H9 (cell line): ENCODE results near the gene INO80B. TPM values are rescaled to one million over a fixed set of nuclear protein-coding genes. Genes with fewer than 3 reads are reported as not detected.

Source experiments
- DNase-seq: peaks from one replicate; pipeline ENCODE4 v3.0.0-alpha.2; 2017
- H2AFZ ChIP-seq: one replicate; pipeline ENCODE4 v1.6.1; 2013; ENCODE audit warnings: mild to moderate bottlenecking, low read length, control low read depth, moderate library complexity
- H2AK5ac ChIP-seq: 2 replicates; pipeline ENCODE4 v1.6.1; 2013; ENCODE audit warnings: low read length, control low read depth, mixed read lengths; ENCODE audit not compliant: insufficient read length
- H2BK120ac ChIP-seq: one replicate; pipeline ENCODE4 v1.6.1; 2013; ENCODE audit warnings: low read depth, mild to moderate bottlenecking, low read length, control low read depth, inconsistent platforms; ENCODE audit not compliant: poor library complexity, severe bottlenecking
- H2BK12ac ChIP-seq: 2 replicates; pipeline ENCODE4 v1.6.1; 2013; ENCODE audit warnings: low read length, control low read depth, mixed read lengths, low read depth; ENCODE audit not compliant: insufficient read length
- H2BK15ac ChIP-seq: 2 replicates; pipeline ENCODE4 v1.6.1; 2013; ENCODE audit warnings: low read depth, low read length, control low read depth
- H2BK20ac ChIP-seq: one replicate; pipeline ENCODE4 v1.6.1; 2013; ENCODE audit warnings: low read depth, mild to moderate bottlenecking, low read length, control low read depth, inconsistent platforms; ENCODE audit not compliant: poor library complexity, severe bottlenecking
- H2BK5ac ChIP-seq: 2 replicates; pipeline ENCODE4 v1.6.1; 2013; ENCODE audit warnings: low read length, control low read depth, mixed read lengths; ENCODE audit not compliant: insufficient read length
- H3K14ac ChIP-seq: 2 replicates; pipeline ENCODE4 v1.6.1; 2013; ENCODE audit warnings: low read length, control low read depth; ENCODE audit not compliant: insufficient read depth
- H3K18ac ChIP-seq: 2 replicates; pipeline ENCODE4 v1.6.1; 2013; ENCODE audit warnings: low read depth, mild to moderate bottlenecking, mixed read lengths, low read length, control low read depth; ENCODE audit not compliant: insufficient read length
- H3K23ac ChIP-seq: 2 replicates; pipeline ENCODE4 v1.6.1; 2013; ENCODE audit warnings: low read length, control low read depth, mixed read lengths, low read depth; ENCODE audit not compliant: insufficient read length
- H3K23me2 ChIP-seq: 2 replicates; pipeline ENCODE4 v1.6.1; 2013; ENCODE audit warnings: low read depth, mild to moderate bottlenecking, mixed read lengths, low read length, control low read depth; ENCODE audit not compliant: insufficient read length, poor library complexity, severe bottlenecking
- H3K27ac ChIP-seq: 2 replicates; pipeline ENCODE4 v1.5.1; 2013; ENCODE audit warnings: low read length, control low read depth, mixed read lengths, low read depth; ENCODE audit not compliant: insufficient read length
- H3K27me3 ChIP-seq: 2 replicates; pipeline ENCODE4 v1.6.1; 2013; ENCODE audit warnings: low read length, control low read depth, inconsistent platforms; ENCODE audit not compliant: insufficient read depth
- H3K4ac ChIP-seq: 2 replicates; pipeline ENCODE4 v1.6.1; 2013; ENCODE audit warnings: low read depth, mild to moderate bottlenecking, control low read depth, inconsistent platforms, low read length, moderate library complexity
- H3K4me1 ChIP-seq: 2 replicates; pipeline ENCODE4 v1.6.1; 2013; ENCODE audit warnings: low read length, control low read depth, inconsistent platforms; ENCODE audit not compliant: insufficient read depth
- H3K4me2 ChIP-seq: 2 replicates; pipeline ENCODE4 v1.6.1; 2013; ENCODE audit warnings: low read length, control low read depth, mixed read lengths; ENCODE audit not compliant: insufficient read length, insufficient read depth
- H3K56ac ChIP-seq: 2 replicates; pipeline ENCODE4 v1.6.1; 2013; ENCODE audit warnings: low read depth, mild to moderate bottlenecking, mixed read lengths, low read length, control low read depth; ENCODE audit not compliant: insufficient read length
- H3K79me1 ChIP-seq: 2 replicates; pipeline ENCODE4 v1.6.1; 2013; ENCODE audit warnings: low read depth, mild to moderate bottlenecking, moderate library complexity, low read length, control low read depth, inconsistent platforms; ENCODE audit not compliant: insufficient read depth, poor library complexity, severe bottlenecking
- H3K79me2 ChIP-seq: 2 replicates; pipeline ENCODE4 v1.6.1; 2013; ENCODE audit warnings: low read length, control low read depth, inconsistent platforms; ENCODE audit not compliant: insufficient read depth
- H3K9ac ChIP-seq: 2 replicates; pipeline ENCODE4 v1.6.1; 2013; ENCODE audit warnings: low read length, control low read depth, mixed read lengths; ENCODE audit not compliant: insufficient read length; ENCODE audit errors: extremely low read depth
- H3K9me3 ChIP-seq: one replicate; pipeline ENCODE4 v1.6.1; 2013; ENCODE audit warnings: low read depth, low read length, inconsistent platforms; ENCODE audit not compliant: control insufficient read depth
- H3T11ph ChIP-seq: one replicate; pipeline ENCODE4 v1.6.1; 2013; ENCODE audit warnings: mild to moderate bottlenecking, low read length, control low read depth, inconsistent platforms
- H4K20me1 ChIP-seq: one replicate; pipeline ENCODE4 v1.6.1; 2013; ENCODE audit not compliant: control insufficient read depth, insufficient read length, insufficient read depth
- H4K5ac ChIP-seq: 2 replicates; pipeline ENCODE4 v1.6.1; 2013; ENCODE audit warnings: low read depth, mild to moderate bottlenecking, mixed read lengths, low read length, control low read depth; ENCODE audit not compliant: insufficient read length
- H4K8ac ChIP-seq: replicated peaks from 2 replicates; pipeline ENCODE4 v1.6.1; 2013; ENCODE audit warnings: low read length, control low read depth, mixed read lengths, low read depth; ENCODE audit not compliant: insufficient read length
- H4K91ac ChIP-seq: 2 replicates; pipeline ENCODE4 v1.6.1; 2013; ENCODE audit warnings: low read depth, mild to moderate bottlenecking, moderate library complexity, mixed read lengths, low read length, control low read depth; ENCODE audit not compliant: insufficient read length
- H3K27ac Mint-ChIP-seq, 3 experiments: 2 replicates in 2 of 3; 3 replicates in 1 of 3; pipeline ENCODE4 v1.8.0; 2020 to 2021; ENCODE audit warnings: mixed read lengths in 3 of 3, mild to moderate bottlenecking in 1 of 3, moderate library complexity in 1 of 3
- H3K27me3 Mint-ChIP-seq: 2 replicates; pipeline ENCODE4 v1.8.0; 2021; ENCODE audit warnings: low read depth, mild to moderate bottlenecking, moderate library complexity, mixed read lengths
- H3K36me3 Mint-ChIP-seq, 3 experiments: 2 replicates in 2 of 3; 3 replicates in 1 of 3; pipeline ENCODE4 v1.8.0; 2020 to 2021; ENCODE audit warnings: low read depth in 3 of 3, mixed read lengths in 3 of 3; ENCODE audit not compliant: insufficient read depth in 1 of 3
- H3K4me1 Mint-ChIP-seq, 2 experiments: 2 replicates each; pipeline ENCODE4 v1.8.0; 2020; ENCODE audit warnings: mixed read lengths in 2 of 2
- H3K4me3 Mint-ChIP-seq, 2 experiments: 2 replicates in 1 of 2; 3 replicates in 1 of 2; pipeline ENCODE4 v1.8.0; 2020 to 2021; ENCODE audit warnings: mild to moderate bottlenecking in 2 of 2, mixed read lengths in 2 of 2, moderate library complexity in 1 of 2
- H3K9me3 Mint-ChIP-seq, 2 experiments: 2 replicates in 1 of 2; 3 replicates in 1 of 2; pipeline ENCODE4 v1.8.0; 2020; ENCODE audit warnings: mild to moderate bottlenecking in 2 of 2, mixed read lengths in 2 of 2, moderate library complexity in 1 of 2
- WGBS: extraction: QIAGEN DNeasy Blood & Tissue Kit; methylation state at CpG from one replicate; pipeline ENCODE4 v1.1.7; 2013; ENCODE audit warnings: missing lambda C conversion rate, low lambda C conversion rate, mixed read lengths; ENCODE audit not compliant: insufficient read length; ENCODE audit errors: extremely low coverage; 5-methylcytosine and 5-hydroxymethylcytosine counted together
- total RNA-seq: library from RNA; stranded (reverse); gene quantifications from 2 replicates; pipeline ENCODE4 v1.2.1, GENCODE V29; 2021
- TF ChIP-seq, protein P1 (sequence below): fragments of 200-600 bp; sonication (generic); conservative IDR thresholded peaks from 3 replicates; pipeline ENCODE4 v1.8.0; 2021; ENCODE audit warnings: antibody characterized with exemption, mild to moderate bottlenecking

Gene INO80B
- total RNA-seq, 1 experiment from 2014 or later, result 17.6 TPM

DNA sequence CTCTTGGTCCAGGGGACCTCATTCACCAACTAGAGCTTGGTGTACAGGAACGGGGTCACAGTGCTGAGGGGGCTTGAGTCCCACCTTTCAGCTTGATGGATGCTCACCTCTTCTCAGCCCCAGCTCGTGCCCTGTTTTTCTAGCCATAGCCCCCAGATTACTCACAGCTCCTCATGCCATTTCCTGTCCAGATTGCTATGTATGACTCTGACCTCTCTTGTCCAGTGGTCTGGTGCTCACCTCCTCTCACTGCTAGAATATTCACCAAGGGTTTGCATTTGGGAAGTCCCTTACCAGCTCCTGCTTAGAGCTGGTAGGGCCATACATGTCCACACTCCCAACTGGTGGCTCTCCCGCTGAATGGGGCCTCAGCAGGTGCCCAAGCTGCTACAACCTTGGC lies 38.7 kb downstream of the INO80B start:
- no peak overlapping the region for H2BK15ac ChIP-seq
- no peaks in the 10 kb centered on the region for H3K9me3 ChIP-seq
- H2BK5ac ChIP-seq, result no peak overlapping the region
- Mint-ChIP-seq H3K4me3 (no peak overlapping the region; a peak in 1 of 5 replicates), H3K27ac (no peak overlapping the region), H3K9me3 (peaks cover 0 to 2% of the 10 kb centered on the region in 2 experiments; a peak in 1 of 5 replicates), H3K27me3 (peaks cover 42% of the 10 kb centered on the region), H3K4me1 (peaks cover 7 to 12% of the 10 kb centered on the region in 2 experiments), H3K36me3 (peaks cover 30 to 44% (median 43%) of the 10 kb centered on the region in 3 experiments)
- no peak for DNase-seq
- no peak overlapping the region for H3K9ac ChIP-seq
- no peak overlapping the region for H4K5ac ChIP-seq
- no peak overlapping the region for H2BK20ac ChIP-seq
- H4K8ac ChIP-seq, result no peak overlapping the region
- TF ChIP-seq, protein P1, sequence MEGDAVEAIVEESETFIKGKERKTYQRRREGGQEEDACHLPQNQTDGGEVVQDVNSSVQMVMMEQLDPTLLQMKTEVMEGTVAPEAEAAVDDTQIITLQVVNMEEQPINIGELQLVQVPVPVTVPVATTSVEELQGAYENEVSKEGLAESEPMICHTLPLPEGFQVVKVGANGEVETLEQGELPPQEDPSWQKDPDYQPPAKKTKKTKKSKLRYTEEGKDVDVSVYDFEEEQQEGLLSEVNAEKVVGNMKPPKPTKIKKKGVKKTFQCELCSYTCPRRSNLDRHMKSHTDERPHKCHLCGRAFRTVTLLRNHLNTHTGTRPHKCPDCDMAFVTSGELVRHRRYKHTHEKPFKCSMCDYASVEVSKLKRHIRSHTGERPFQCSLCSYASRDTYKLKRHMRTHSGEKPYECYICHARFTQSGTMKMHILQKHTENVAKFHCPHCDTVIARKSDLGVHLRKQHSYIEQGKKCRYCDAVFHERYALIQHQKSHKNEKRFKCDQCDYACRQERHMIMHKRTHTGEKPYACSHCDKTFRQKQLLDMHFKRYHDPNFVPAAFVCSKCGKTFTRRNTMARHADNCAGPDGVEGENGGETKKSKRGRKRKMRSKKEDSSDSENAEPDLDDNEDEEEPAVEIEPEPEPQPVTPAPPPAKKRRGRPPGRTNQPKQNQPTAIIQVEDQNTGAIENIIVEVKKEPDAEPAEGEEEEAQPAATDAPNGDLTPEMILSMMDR, result no peak
- H2AFZ ChIP-seq, result no peak overlapping the region
- no peak overlapping the region for H3K27ac ChIP-seq
- no peak overlapping the region for H3T11ph ChIP-seq
- peaks cover 29% of the 10 kb centered on the region for H3K27me3 ChIP-seq
- H2BK120ac ChIP-seq, result no peak overlapping the region
- no peak overlapping the region for H2AK5ac ChIP-seq
- H3K56ac ChIP-seq, result no peak overlapping the region
- no peak overlapping the region for H3K14ac ChIP-seq
- H3K79me2 ChIP-seq, result no peaks in the 10 kb centered on the region
- H4K91ac ChIP-seq, result no peak overlapping the region
- H3K23ac ChIP-seq, result no peak overlapping the region
- H3K23me2 ChIP-seq, result peaks cover 11% of the 10 kb centered on the region
- H3K4me1 ChIP-seq, result no peaks in the 10 kb centered on the region
- no peak overlapping the region for H2BK12ac ChIP-seq
- no CpG with 5 or more reads among the region's 3 CpGs for WGBS
- H3K4ac ChIP-seq, result no peak overlapping the region
- no peak overlapping the region for H3K4me2 ChIP-seq
- no peak overlapping the region for H3K18ac ChIP-seq
- no peaks in the 10 kb centered on the region for H3K79me1 ChIP-seq
- no peaks in the 10 kb centered on the region for H4K20me1 ChIP-seq
